Fibroblast of the aortic adventitia (primary cell): ENCODE measurements around the gene ITPR1. TPM values are rescaled to one million over a fixed set of nuclear protein-coding genes. Genes with fewer than 3 reads are reported as not detected.
A peak's percentile ranks its signal among the peaks of the same experiment; 100 is the strongest.

ENCODE experiments used
- DNase-seq: peaks from one replicate; pipeline ENCODE4 v3.0.0-alpha.2; 2010; ENCODE audit warnings: low read depth
- H3K4me3 ChIP-seq: 2 replicates; pipeline ENCODE4 v1.5.1; 2011; ENCODE audit warnings: low read depth, mild to moderate bottlenecking, control low read depth, low read length, moderate library complexity
- total RNA-seq: library from RNA; depleted of rRNA; stranded (reverse); fragments of >200 nt; gene quantifications from 2 replicates; pipeline ENCODE4 v1.2.3, GENCODE V29; 2012; ENCODE audit warnings: low replicate concordance
- TF ChIP-seq, protein P1 (sequence below): IDR thresholded peaks from 2 replicates; pipeline ENCODE4 v1.5.1; 2011; ENCODE audit warnings: mild to moderate bottlenecking, low read length, control low read depth, inconsistent platforms; ENCODE audit not compliant: insufficient read depth

The ITPR1 gene
- total RNA-seq, 1 donor = 8.9 TPM

- TF ChIP-seq, protein P1, sequence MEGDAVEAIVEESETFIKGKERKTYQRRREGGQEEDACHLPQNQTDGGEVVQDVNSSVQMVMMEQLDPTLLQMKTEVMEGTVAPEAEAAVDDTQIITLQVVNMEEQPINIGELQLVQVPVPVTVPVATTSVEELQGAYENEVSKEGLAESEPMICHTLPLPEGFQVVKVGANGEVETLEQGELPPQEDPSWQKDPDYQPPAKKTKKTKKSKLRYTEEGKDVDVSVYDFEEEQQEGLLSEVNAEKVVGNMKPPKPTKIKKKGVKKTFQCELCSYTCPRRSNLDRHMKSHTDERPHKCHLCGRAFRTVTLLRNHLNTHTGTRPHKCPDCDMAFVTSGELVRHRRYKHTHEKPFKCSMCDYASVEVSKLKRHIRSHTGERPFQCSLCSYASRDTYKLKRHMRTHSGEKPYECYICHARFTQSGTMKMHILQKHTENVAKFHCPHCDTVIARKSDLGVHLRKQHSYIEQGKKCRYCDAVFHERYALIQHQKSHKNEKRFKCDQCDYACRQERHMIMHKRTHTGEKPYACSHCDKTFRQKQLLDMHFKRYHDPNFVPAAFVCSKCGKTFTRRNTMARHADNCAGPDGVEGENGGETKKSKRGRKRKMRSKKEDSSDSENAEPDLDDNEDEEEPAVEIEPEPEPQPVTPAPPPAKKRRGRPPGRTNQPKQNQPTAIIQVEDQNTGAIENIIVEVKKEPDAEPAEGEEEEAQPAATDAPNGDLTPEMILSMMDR = no peak
- no peak for DNase-seq
- H3K4me3 ChIP-seq = no peak overlapping the region
Measured at GRCh38 chr3:4850928-4851265, 357.7 kb downstream of the ITPR1 start.

DNA sequence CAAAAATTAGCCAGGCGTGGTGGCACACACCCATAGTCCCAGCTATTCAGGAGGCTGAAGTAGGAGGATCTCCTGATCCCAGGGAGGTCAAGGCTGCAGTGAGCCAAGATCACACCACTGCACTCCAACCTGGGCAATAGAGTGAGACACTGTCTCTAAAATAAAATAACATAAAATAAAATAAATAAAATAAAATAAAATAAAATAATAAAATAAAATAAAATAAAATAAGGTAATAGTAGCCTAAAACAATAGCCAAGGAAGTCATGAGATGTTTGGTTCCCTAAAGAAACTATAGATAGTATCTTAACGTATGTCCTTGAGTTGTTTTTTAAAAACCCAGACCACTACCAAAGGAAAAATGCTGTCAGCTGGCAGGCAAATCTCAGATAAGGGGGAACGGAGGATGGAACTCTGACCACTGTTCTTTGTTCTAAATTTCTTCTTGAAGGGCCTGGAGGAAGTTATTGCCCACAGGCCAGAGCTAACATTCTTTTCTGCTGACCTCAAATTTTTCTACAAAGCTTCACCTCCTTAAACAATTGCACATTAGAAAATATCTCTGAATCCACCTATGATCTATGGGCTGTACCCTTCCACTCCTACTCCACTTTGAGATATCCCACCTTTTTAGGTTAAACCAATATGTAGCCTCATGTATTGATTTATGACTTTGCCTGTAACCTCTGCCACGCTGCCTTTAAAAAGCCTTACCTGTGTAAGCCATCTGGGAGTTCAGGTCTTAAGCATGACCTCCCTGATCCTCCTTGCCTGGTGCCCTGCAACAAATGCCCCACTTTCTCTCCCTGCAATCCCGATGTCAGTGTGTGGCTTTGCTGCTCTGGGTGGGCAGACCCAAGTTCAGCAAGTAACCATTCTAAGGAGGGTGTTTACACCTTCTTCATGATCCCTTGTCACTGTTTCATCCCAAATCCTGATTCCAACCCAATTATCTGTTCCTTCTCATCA, 359.9 kb downstream of the ITPR1 start:
- TF ChIP-seq, protein P1 = no peak
- peak; percentile 65 for DNase-seq
- H3K4me3 ChIP-seq = no peak overlapping the region

- TF ChIP-seq, protein P1 = no peak
- no peak for DNase-seq
Measured at GRCh38 chr3:4853749-4854140, 360.6 kb downstream of the ITPR1 start.

GRCh38 chr3:4855676-4856075, 362.5 kb downstream of the ITPR1 start:
- H3K4me3 ChIP-seq = no peak overlapping the region
- TF ChIP-seq, protein P1 = no peak
- DNase-seq = no peak

More at GRCh38 chr3:4853749-4854140, 360.6 kb downstream of the ITPR1 start:
- no peak overlapping the region for H3K4me3 ChIP-seq

DNA sequence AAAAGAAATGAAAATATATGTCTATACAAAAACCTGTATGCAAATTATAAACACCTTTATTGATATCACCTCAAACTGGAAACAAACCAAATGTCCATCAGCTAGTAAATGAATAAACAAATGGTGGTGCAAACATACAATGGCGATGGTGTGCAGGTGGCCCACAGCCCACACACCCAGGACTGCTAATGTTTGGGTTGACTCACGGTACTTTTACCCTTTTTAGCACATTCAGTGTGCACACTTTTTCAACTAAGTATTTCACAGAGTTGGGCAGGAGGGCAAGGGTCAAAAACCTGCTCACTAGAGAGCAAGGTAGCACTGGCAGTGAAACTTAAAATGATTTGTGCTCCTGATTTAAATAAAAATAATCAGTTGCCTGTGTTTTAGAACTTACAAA, 363.0 kb downstream of the ITPR1 start:
- H3K4me3 ChIP-seq = no peak overlapping the region
- DNase-seq = no peak
- TF ChIP-seq, protein P1 = no peak

DNA sequence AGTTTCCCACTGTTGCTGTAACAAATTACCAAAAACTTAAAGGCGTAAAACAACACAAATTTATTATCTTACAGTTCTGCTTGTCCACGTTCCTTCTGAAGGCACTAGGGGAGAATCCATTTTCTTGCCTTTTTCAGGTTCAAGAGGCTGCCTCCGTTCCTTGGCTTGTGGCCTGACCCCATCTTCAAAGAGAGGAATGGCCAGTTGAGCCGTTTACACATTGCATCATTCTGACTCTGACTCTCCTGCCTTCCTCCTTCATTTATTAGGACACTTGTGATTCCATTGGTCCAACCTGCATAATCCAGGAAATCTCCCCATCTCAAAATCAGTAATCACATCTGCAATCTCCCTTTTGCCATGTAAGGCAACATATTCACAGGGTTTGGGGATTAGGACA, 363.4 kb downstream of the ITPR1 start:
- TF ChIP-seq, protein P1 = no peak
- H3K4me3 ChIP-seq = no peak overlapping the region
- DNase-seq = no peak
